IPS DF 6.9 (cell line): Measurements from ENCODE around the gene UBE2R2.
"Not testable (repeated sequence)": the region's sequence is repeated elsewhere in the genome, so short reads cannot be mapped to it uniquely, and the experiment has no call there.

Experiments used
- DNase-seq: peaks from one replicate; pipeline ENCODE4 v3.0.0-alpha.2; 2013; ENCODE audit warnings: low read depth, low spot score
- H3K27ac ChIP-seq: one replicate; pipeline ENCODE4 v1.5.1; 2013; ENCODE audit warnings: low read length, control low read depth
- H3K27me3 ChIP-seq: 2 replicates; pipeline ENCODE4 v1.6.1; 2013; ENCODE audit warnings: mild to moderate bottlenecking, low read length; ENCODE audit not compliant: control insufficient read depth, insufficient read depth
- H3K36me3 ChIP-seq: 2 replicates; pipeline ENCODE4 v1.6.1; 2013; ENCODE audit warnings: low read length; ENCODE audit not compliant: control insufficient read depth, insufficient read depth
- H3K4me1 ChIP-seq: 2 replicates; pipeline ENCODE4 v1.6.1; 2013; ENCODE audit warnings: low read length; ENCODE audit not compliant: control insufficient read depth, insufficient read depth
- H3K4me3 ChIP-seq: 2 replicates; pipeline ENCODE4 v1.5.1; 2013; ENCODE audit warnings: mild to moderate bottlenecking, low read length
- H3K9me3 ChIP-seq: 2 replicates; pipeline ENCODE4 v1.6.1; 2013; ENCODE audit warnings: low read length, inconsistent platforms; ENCODE audit not compliant: control insufficient read depth, insufficient read depth
- WGBS: extraction: QIAGEN DNeasy Blood & Tissue Kit; methylation state at CpG from one replicate; pipeline ENCODE4 v1.1.7; 2013; ENCODE audit warnings: mixed read lengths, missing lambda C conversion rate; ENCODE audit not compliant: insufficient read length, insufficient coverage; 5-methylcytosine and 5-hydroxymethylcytosine counted together

The UBE2R2 gene

GRCh38 chr9:33785914-33786313 lies 31.0 kb upstream of the UBE2R2 start:
- no CpG with 5 or more reads among the region's 5 CpGs for WGBS
- no peak for DNase-seq

GRCh38 chr9:33786681-33787080 lies 30.3 kb upstream of the UBE2R2 start:
- H3K4me3 ChIP-seq, result no peak overlapping the region
- no peak for DNase-seq
- H3K36me3 ChIP-seq, result no peaks in the 10 kb centered on the region
- no peaks in the 10 kb centered on the region for H3K4me1 ChIP-seq
- WGBS, result no CpG with 5 or more reads among the region's 2 CpGs
- no peak overlapping the region for H3K27ac ChIP-seq
- H3K27me3 ChIP-seq, result no peaks in the 10 kb centered on the region
- H3K9me3 ChIP-seq, result no peaks in the 10 kb centered on the region

More at GRCh38 chr9:33785914-33786313, 31.0 kb upstream of the UBE2R2 start:
- Histone ChIP-seq H3K4me1 (no peaks in the 10 kb centered on the region), H3K27ac (no peak overlapping the region), H3K4me3 (no peak overlapping the region), H3K36me3 (no peaks in the 10 kb centered on the region), H3K9me3 (no peaks in the 10 kb centered on the region), H3K27me3 (no peaks in the 10 kb centered on the region)

GRCh38 chr9:33787839-33788238 lies 29.1 kb upstream of the UBE2R2 start:
- DNase-seq, result no peak
- WGBS, result no CpG with 5 or more reads among the region's 1 CpG

GRCh38 chr9:33789429-33789828 lies 27.5 kb upstream of the UBE2R2 start:
- H3K27ac ChIP-seq, H3K4me1 ChIP-seq, H3K36me3 ChIP-seq, H3K27me3 ChIP-seq, H3K9me3 ChIP-seq, DNase-seq, H3K4me3 ChIP-seq: not testable (repeated sequence)
- no CpG with 5 or more reads among the region's 2 CpGs for WGBS

More at GRCh38 chr9:33787839-33788238, 29.1 kb upstream of the UBE2R2 start:
- Histone ChIP-seq H3K4me3 (no peak overlapping the region), H3K27ac (no peak overlapping the region), H3K9me3 (no peaks in the 10 kb centered on the region), H3K36me3 (no peaks in the 10 kb centered on the region), H3K4me1 (no peaks in the 10 kb centered on the region), H3K27me3 (no peaks in the 10 kb centered on the region)

- no peaks in the 10 kb centered on the region for H3K27me3 ChIP-seq
Observed at GRCh38 chr9:33791117-33791516, 25.8 kb upstream of the UBE2R2 start.

GRCh38 chr9:33793496-33793895 lies 23.5 kb upstream of the UBE2R2 start:
- not testable (repeated sequence) for H3K27me3 ChIP-seq, H3K36me3 ChIP-seq, DNase-seq, H3K9me3 ChIP-seq, H3K4me3 ChIP-seq, H3K27ac ChIP-seq, H3K4me1 ChIP-seq
- WGBS, result no CpG with 5 or more reads among the region's 1 CpG

More at GRCh38 chr9:33791117-33791516, 25.8 kb upstream of the UBE2R2 start:
- no peak overlapping the region for H3K4me3 ChIP-seq
- H3K36me3 ChIP-seq, result no peaks in the 10 kb centered on the region
- no peaks in the 10 kb centered on the region for H3K4me1 ChIP-seq
- no peaks in the 10 kb centered on the region for H3K9me3 ChIP-seq
- H3K27ac ChIP-seq, result no peak overlapping the region
- WGBS, result no CpG with 5 or more reads among the region's 2 CpGs
- no peak for DNase-seq

- DNase-seq, result no peak
- no peaks in the 10 kb centered on the region for H3K4me1 ChIP-seq
- no peak overlapping the region for H3K4me3 ChIP-seq
- WGBS, result no CpG with 5 or more reads among the region's 2 CpGs
- H3K36me3 ChIP-seq, result no peaks in the 10 kb centered on the region
- no peak overlapping the region for H3K27ac ChIP-seq
- no peaks in the 10 kb centered on the region for H3K9me3 ChIP-seq
- H3K27me3 ChIP-seq, result no peaks in the 10 kb centered on the region
Observed at GRCh38 chr9:33794560-33794959, 22.4 kb upstream of the UBE2R2 start.

GRCh38 chr9:33795281-33795680 lies 21.7 kb upstream of the UBE2R2 start, which contains the start of gene PRSS3:
Gene PRSS3, plus strand, starts transcription at chr9:33795561. Its CDS starts 13 bp downstream, at chr9:33795574.
- Histone ChIP-seq H3K27ac (no peak within 1 kb of the TSS), H3K9me3 (no peaks in the 10 kb centered on the region), H3K27me3 (no peaks in the 10 kb centered on the region), H3K4me3 (no peak within 1 kb of the TSS), H3K4me1 (no peaks in the 10 kb centered on the region), H3K36me3 (no peaks in the 10 kb centered on the region)
- no peak for DNase-seq
- WGBS, result no CpG with 5 or more reads among the region's 4 CpGs

- no CpG with 5 or more reads among the region's 4 CpGs for WGBS
- Histone ChIP-seq H3K27me3 (no peaks in the 10 kb centered on the region), H3K27ac (no peak overlapping the region), H3K9me3 (no peaks in the 10 kb centered on the region), H3K4me1 (no peaks in the 10 kb centered on the region), H3K4me3 (no peak overlapping the region), H3K36me3 (no peaks in the 10 kb centered on the region)
- DNase-seq, result no peak
Observed at GRCh38 chr9:33795819-33796218, 21.1 kb upstream of the UBE2R2 start.

GRCh38 chr9:33796679-33797078 lies 20.3 kb upstream of the UBE2R2 start:
- DNase-seq, H3K36me3 ChIP-seq, H3K27ac ChIP-seq, H3K4me1 ChIP-seq, H3K4me3 ChIP-seq, H3K27me3 ChIP-seq, H3K9me3 ChIP-seq: not testable (repeated sequence)
- WGBS, result no CpG with 5 or more reads among the region's 5 CpGs

GRCh38 chr9:33797837-33798236 lies 19.1 kb upstream of the UBE2R2 start:
- Histone ChIP-seq H3K36me3 (no peaks in the 10 kb centered on the region), H3K27ac (no peak overlapping the region), H3K4me3 (no peak overlapping the region), H3K9me3 (no peaks in the 10 kb centered on the region), H3K27me3 (no peaks in the 10 kb centered on the region), H3K4me1 (no peaks in the 10 kb centered on the region)
- no peak for DNase-seq
- no CpG with 5 or more reads among the region's 8 CpGs for WGBS
